ENCODE data around the gene CLEC17A.

DNA sequence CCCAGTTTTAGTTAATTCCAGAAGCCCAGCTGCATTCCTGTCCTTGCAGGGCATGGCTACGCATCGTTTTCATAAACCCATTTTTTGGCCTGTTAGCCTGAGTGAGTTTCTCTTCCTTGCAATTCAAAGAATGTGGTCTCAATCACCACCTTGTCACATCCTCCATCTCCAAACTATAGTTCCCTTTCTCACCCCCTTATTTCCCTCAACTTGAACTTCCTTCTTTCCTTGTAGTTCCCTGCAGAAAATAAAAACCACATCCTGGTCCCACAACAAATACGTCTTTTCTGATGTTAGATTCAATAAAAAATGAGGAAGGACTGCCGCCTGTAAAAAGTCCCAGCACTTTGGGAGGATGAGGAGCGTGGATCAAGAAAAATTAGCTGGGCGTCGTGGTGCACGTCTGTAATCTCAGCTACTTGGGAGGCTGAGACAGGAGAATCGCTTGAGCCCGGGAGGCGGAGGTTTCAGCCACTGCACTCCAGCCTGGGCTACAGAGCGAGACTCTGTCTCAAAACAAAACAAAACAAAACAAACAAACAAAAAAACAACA, 78.6 kb downstream of the CLEC17A start:
- TF ChIP-seq, protein P1, sequence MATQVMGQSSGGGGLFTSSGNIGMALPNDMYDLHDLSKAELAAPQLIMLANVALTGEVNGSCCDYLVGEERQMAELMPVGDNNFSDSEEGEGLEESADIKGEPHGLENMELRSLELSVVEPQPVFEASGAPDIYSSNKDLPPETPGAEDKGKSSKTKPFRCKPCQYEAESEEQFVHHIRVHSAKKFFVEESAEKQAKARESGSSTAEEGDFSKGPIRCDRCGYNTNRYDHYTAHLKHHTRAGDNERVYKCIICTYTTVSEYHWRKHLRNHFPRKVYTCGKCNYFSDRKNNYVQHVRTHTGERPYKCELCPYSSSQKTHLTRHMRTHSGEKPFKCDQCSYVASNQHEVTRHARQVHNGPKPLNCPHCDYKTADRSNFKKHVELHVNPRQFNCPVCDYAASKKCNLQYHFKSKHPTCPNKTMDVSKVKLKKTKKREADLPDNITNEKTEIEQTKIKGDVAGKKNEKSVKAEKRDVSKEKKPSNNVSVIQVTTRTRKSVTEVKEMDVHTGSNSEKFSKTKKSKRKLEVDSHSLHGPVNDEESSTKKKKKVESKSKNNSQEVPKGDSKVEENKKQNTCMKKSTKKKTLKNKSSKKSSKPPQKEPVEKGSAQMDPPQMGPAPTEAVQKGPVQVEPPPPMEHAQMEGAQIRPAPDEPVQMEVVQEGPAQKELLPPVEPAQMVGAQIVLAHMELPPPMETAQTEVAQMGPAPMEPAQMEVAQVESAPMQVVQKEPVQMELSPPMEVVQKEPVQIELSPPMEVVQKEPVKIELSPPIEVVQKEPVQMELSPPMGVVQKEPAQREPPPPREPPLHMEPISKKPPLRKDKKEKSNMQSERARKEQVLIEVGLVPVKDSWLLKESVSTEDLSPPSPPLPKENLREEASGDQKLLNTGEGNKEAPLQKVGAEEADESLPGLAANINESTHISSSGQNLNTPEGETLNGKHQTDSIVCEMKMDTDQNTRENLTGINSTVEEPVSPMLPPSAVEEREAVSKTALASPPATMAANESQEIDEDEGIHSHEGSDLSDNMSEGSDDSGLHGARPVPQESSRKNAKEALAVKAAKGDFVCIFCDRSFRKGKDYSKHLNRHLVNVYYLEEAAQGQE (IDR thresholded peaks at IDR 0.05): no peak
- TF ChIP-seq RNF2 (IDR thresholded peaks at IDR 0.05; ENCODE audit: borderline replicate concordance, low read depth) (no peak), CTCF (IDR thresholded peaks at IDR 0.05) (no peak), CHD4 (IDR thresholded peaks at IDR 0.05; ENCODE audit: borderline replicate concordance) (no peak), MAFK (IDR thresholded peaks at IDR 0.05; ENCODE audit: partially characterized antibody) (no peak)
